Esophagus muscularis mucosa (tissue), 3 donors: ENCODE data around the gene RNASEH2A.

Source experiments
- CTCF ChIP-seq, 3 experiments: fragments of 200-600 bp in 2 of 3; fragments of 450-650 bp in 1 of 3; sonication (generic) in 2 of 3; IDR thresholded peaks; one replicate each; pipeline ENCODE4 v1.5.1; 2017 to 2019; ENCODE audit warnings: antibody characterized with exemption in 3 of 3, mild to moderate bottlenecking in 2 of 3, moderate library complexity in 1 of 3
- POLR2A ChIP-seq: fragments of 450-650 bp; IDR thresholded peaks from one replicate; pipeline ENCODE4 v1.6.1; 2017; ENCODE audit warnings: antibody characterized with exemption, moderate library complexity, mild to moderate bottlenecking, low read depth
- POLR2AphosphoS5 ChIP-seq, 2 donors: sonication (generic); formaldehyde crosslinking; IDR thresholded peaks; one replicate each; pipeline ENCODE4 v1.6.1; 2017; ENCODE audit warnings: antibody characterized with exemption in 2 of 2

- TF ChIP-seq CTCF (IDR thresholded peaks at IDR 0.05) = no peak
- TF ChIP-seq POLR2AphosphoS5 (IDR thresholded peaks at IDR 0.05) = no peak
- no peak for TF ChIP-seq POLR2A
Measured at GRCh38 chr19:12785431-12786031, 20.9 kb upstream of the RNASEH2A start.
